H1 (cell line): Measurements from ENCODE around the gene ARL14EPL. TPM values are rescaled to one million over a fixed set of nuclear protein-coding genes. Genes with fewer than 3 reads are reported as not detected.

ENCODE experiments used
- NRF1 ChIP-seq: IDR thresholded peaks from 2 replicates; pipeline ENCODE4 v1.6.1; 2011; ENCODE audit warnings: mild to moderate bottlenecking, low read depth, low read length, improper control_type of control experiment
- polyA plus RNA-seq, 7 experiments: library from polyadenylated mRNA; depleted of rRNA in 3 of 7; stranded (reverse) in 5 of 7; unstranded in 2 of 7; fragments of >200 nt in 5 of 7; fragments of 200-250 nt in 2 of 7; gene quantifications; 1 replicate in 5 of 7; 2 replicates in 1 of 7; 4 replicates in 1 of 7; pipeline versions ENCODE4 v1.2.1 to v1.2.3, GENCODE V29; 2011 to 2013; ENCODE audit warnings: missing spikeins in 2 of 7, mixed read lengths in 2 of 7
- total RNA-seq: library from RNA; stranded (reverse); fragmentation: NEBNext Ultra II Directional; extraction: Animal tissue kit (Norgen Biotek cat#: 25700); gene quantifications from 2 replicates; pipeline ENCODE4 v1.2.1, GENCODE V29; 2021
- TF ChIP-seq, protein P1 (sequence below): fragments of 300-600 bp; sonication (generic); IDR thresholded peaks from 2 replicates; pipeline ENCODE4 v1.7.1; 2012; ENCODE audit warnings: low read length, moderate library complexity, mild to moderate bottlenecking, inconsistent platforms; ENCODE audit not compliant: insufficient replicate concordance
- TF ChIP-seq, protein P2 (sequence below): IDR thresholded peaks from 2 replicates; pipeline ENCODE4 v1.6.1; 2011; ENCODE audit warnings: low read depth, mild to moderate bottlenecking, low read length; ENCODE audit not compliant: insufficient read depth

The ARL14EPL gene
- total and polyA plus RNA-seq, 2 of the 8 experiments (the other 6 are each of a cell fraction or from before 2014, with no cell fraction given), result not detected

DNA sequence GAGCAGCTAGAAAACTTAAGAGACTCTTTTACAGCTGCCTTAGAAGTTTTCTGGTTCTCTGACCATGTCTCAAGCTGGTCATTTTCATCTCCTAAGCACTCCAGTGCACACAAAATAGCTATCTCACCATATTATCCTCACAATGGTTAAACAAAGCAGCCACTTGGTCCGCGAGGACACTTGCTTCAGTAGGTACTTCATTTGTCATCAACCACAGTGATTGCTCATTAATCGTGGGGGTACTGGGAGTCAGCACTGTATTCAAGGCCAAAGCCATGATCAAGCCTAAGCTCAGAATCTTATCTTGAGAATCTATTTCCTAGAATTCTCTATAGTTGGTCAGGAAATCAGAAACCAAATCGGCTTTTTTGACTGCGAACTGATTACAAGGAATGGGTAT lies 2.9 kb downstream of the ARL14EPL start (continued):
- TF ChIP-seq, protein P1, sequence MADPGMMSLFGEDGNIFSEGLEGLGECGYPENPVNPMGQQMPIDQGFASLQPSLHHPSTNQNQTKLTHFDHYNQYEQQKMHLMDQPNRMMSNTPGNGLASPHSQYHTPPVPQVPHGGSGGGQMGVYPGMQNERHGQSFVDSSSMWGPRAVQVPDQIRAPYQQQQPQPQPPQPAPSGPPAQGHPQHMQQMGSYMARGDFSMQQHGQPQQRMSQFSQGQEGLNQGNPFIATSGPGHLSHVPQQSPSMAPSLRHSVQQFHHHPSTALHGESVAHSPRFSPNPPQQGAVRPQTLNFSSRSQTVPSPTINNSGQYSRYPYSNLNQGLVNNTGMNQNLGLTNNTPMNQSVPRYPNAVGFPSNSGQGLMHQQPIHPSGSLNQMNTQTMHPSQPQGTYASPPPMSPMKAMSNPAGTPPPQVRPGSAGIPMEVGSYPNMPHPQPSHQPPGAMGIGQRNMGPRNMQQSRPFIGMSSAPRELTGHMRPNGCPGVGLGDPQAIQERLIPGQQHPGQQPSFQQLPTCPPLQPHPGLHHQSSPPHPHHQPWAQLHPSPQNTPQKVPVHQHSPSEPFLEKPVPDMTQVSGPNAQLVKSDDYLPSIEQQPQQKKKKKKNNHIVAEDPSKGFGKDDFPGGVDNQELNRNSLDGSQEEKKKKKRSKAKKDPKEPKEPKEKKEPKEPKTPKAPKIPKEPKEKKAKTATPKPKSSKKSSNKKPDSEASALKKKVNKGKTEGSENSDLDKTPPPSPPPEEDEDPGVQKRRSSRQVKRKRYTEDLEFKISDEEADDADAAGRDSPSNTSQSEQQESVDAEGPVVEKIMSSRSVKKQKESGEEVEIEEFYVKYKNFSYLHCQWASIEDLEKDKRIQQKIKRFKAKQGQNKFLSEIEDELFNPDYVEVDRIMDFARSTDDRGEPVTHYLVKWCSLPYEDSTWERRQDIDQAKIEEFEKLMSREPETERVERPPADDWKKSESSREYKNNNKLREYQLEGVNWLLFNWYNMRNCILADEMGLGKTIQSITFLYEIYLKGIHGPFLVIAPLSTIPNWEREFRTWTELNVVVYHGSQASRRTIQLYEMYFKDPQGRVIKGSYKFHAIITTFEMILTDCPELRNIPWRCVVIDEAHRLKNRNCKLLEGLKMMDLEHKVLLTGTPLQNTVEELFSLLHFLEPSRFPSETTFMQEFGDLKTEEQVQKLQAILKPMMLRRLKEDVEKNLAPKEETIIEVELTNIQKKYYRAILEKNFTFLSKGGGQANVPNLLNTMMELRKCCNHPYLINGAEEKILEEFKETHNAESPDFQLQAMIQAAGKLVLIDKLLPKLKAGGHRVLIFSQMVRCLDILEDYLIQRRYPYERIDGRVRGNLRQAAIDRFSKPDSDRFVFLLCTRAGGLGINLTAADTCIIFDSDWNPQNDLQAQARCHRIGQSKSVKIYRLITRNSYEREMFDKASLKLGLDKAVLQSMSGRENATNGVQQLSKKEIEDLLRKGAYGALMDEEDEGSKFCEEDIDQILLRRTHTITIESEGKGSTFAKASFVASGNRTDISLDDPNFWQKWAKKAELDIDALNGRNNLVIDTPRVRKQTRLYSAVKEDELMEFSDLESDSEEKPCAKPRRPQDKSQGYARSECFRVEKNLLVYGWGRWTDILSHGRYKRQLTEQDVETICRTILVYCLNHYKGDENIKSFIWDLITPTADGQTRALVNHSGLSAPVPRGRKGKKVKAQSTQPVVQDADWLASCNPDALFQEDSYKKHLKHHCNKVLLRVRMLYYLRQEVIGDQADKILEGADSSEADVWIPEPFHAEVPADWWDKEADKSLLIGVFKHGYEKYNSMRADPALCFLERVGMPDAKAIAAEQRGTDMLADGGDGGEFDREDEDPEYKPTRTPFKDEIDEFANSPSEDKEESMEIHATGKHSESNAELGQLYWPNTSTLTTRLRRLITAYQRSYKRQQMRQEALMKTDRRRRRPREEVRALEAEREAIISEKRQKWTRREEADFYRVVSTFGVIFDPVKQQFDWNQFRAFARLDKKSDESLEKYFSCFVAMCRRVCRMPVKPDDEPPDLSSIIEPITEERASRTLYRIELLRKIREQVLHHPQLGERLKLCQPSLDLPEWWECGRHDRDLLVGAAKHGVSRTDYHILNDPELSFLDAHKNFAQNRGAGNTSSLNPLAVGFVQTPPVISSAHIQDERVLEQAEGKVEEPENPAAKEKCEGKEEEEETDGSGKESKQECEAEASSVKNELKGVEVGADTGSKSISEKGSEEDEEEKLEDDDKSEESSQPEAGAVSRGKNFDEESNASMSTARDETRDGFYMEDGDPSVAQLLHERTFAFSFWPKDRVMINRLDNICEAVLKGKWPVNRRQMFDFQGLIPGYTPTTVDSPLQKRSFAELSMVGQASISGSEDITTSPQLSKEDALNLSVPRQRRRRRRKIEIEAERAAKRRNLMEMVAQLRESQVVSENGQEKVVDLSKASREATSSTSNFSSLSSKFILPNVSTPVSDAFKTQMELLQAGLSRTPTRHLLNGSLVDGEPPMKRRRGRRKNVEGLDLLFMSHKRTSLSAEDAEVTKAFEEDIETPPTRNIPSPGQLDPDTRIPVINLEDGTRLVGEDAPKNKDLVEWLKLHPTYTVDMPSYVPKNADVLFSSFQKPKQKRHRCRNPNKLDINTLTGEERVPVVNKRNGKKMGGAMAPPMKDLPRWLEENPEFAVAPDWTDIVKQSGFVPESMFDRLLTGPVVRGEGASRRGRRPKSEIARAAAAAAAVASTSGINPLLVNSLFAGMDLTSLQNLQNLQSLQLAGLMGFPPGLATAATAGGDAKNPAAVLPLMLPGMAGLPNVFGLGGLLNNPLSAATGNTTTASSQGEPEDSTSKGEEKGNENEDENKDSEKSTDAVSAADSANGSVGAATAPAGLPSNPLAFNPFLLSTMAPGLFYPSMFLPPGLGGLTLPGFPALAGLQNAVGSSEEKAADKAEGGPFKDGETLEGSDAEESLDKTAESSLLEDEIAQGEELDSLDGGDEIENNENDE, result no peak
- TF ChIP-seq, protein P2, sequence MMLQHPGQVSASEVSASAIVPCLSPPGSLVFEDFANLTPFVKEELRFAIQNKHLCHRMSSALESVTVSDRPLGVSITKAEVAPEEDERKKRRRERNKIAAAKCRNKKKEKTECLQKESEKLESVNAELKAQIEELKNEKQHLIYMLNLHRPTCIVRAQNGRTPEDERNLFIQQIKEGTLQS, result no peak
- TF ChIP-seq NRF1, result no peak
